ENCODE results near the gene COL28A1.

COL28A1 gene

DNA sequence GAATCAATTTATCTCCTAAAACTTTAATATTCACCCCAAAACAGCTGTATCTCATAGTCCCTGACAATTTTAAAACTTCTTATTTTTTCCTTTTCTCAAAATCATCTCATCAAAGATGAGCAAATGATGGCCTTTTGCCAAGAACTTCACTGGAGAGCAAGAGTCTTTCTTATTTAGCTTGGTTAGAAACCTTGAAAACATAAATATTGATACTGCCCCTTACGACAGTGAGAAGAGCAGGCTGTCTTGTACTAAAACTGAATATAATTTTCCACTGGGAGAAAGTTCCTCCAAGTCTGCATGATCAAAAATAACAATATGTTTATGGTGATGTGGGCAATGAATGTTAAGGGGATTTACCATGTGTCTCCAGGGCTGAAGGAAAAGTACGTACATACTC is 109.0 kb downstream of the COL28A1 start:
- H3K36me3 ChIP-seq (ENCODE audit: control insufficient read depth, low read depth, low read length) = no peaks in the 10 kb centered on the region
- no peaks in the 10 kb centered on the region for H3K4me1 ChIP-seq (ENCODE audit: control insufficient read depth, low read depth, low read length)
- H3K27me3 ChIP-seq (ENCODE audit: control insufficient read depth, insufficient read depth, low read length) = no peaks in the 10 kb centered on the region
- no peak overlapping the region for H3K9ac ChIP-seq (ENCODE audit: low read length)
- H3K4me3 ChIP-seq (ENCODE audit: low read length) = no peak overlapping the region
- H3K27ac ChIP-seq (ENCODE audit: low read length) = no peak overlapping the region
- H3K9me3 ChIP-seq (ENCODE audit: control insufficient read depth, low read depth, low read length) = no peaks in the 10 kb centered on the region

- no peaks in the 10 kb centered on the region for H3K36me3 ChIP-seq (ENCODE audit: control insufficient read depth, low read depth, low read length)
- H3K4me1 ChIP-seq (ENCODE audit: control insufficient read depth, low read depth, low read length) = no peaks in the 10 kb centered on the region
- no peak overlapping the region for H3K9ac ChIP-seq (ENCODE audit: low read length)
- no peak overlapping the region for H3K27ac ChIP-seq (ENCODE audit: low read length)
- H3K4me3 ChIP-seq (ENCODE audit: low read length) = no peak overlapping the region
- no peaks in the 10 kb centered on the region for H3K27me3 ChIP-seq (ENCODE audit: control insufficient read depth, insufficient read depth, low read length)
- no peaks in the 10 kb centered on the region for H3K9me3 ChIP-seq (ENCODE audit: control insufficient read depth, low read depth, low read length)
These were observed 110.4 kb downstream of the COL28A1 start for GRCh38 chr7:7425321-7425720.

DNA sequence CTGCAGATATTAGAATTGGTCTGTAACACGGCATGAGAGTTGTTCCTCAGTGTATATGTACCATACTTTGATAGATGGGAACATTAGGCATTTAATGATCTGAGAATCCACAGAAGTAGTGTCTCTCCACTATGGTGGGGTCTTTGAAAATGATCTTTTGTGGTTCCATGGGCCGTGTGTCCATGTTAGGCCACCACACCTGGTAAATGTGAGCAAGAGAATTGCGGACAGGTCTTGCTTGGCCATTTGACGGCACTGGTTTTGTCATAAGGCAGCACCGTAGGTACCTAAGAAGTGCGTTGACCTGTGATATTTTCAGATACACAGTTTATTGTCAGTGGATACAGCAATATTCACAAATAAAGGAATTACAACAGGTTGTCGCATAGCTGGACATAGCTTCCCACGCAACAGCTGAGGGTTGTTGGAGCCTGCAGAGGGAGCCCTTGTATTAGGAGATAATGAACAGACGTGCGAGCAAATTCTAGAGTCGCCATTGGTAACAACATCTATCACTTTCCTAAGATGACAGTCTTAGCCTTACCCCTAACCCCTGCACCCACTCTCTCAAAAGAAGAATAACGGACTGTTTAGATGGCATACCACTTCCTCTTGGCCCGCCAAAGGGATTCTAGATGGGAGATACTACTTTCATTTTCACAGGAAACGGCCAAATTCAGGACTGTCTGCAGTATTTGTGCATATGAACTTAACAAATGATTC is 111.4 kb downstream of the COL28A1 start:
- H3K4me1 ChIP-seq (ENCODE audit: control insufficient read depth, low read depth, low read length) = no peaks in the 10 kb centered on the region
- H3K27me3 ChIP-seq (ENCODE audit: control insufficient read depth, insufficient read depth, low read length) = no peaks in the 10 kb centered on the region
- no peaks in the 10 kb centered on the region for H3K36me3 ChIP-seq (ENCODE audit: control insufficient read depth, low read depth, low read length)
- H3K4me3 ChIP-seq (ENCODE audit: low read length) = no peak overlapping the region
- H3K27ac ChIP-seq (ENCODE audit: low read length) = no peak overlapping the region
- no peak overlapping the region for H3K9ac ChIP-seq (ENCODE audit: low read length)
- H3K9me3 ChIP-seq (ENCODE audit: control insufficient read depth, low read depth, low read length) = no peaks in the 10 kb centered on the region

- Histone ChIP-seq H3K9me3 (ENCODE audit: control insufficient read depth, low read depth, low read length) (no peaks in the 10 kb centered on the region), H3K36me3 (ENCODE audit: control insufficient read depth, low read depth, low read length) (no peaks in the 10 kb centered on the region), H3K4me1 (ENCODE audit: control insufficient read depth, low read depth, low read length) (no peaks in the 10 kb centered on the region), H3K4me3 (ENCODE audit: low read length) (no peak overlapping the region), H3K27ac (ENCODE audit: low read length) (no peak overlapping the region), H3K9ac (ENCODE audit: low read length) (no peak overlapping the region), H3K27me3 (ENCODE audit: control insufficient read depth, insufficient read depth, low read length) (no peaks in the 10 kb centered on the region)
These were observed 113.0 kb downstream of the COL28A1 start for GRCh38 chr7:7422641-7423040.

- no peaks in the 10 kb centered on the region for H3K9me3 ChIP-seq (ENCODE audit: control insufficient read depth, low read depth, low read length)
- H3K4me1 ChIP-seq (ENCODE audit: control insufficient read depth, low read depth, low read length) = no peaks in the 10 kb centered on the region
- H3K27ac ChIP-seq (ENCODE audit: low read length) = no peak overlapping the region
- H3K4me3 ChIP-seq (ENCODE audit: low read length) = no peak overlapping the region
- H3K27me3 ChIP-seq (ENCODE audit: control insufficient read depth, insufficient read depth, low read length) = no peaks in the 10 kb centered on the region
- no peak overlapping the region for H3K9ac ChIP-seq (ENCODE audit: low read length)
- no peaks in the 10 kb centered on the region for H3K36me3 ChIP-seq (ENCODE audit: control insufficient read depth, low read depth, low read length)
These were observed 113.8 kb downstream of the COL28A1 start for GRCh38 chr7:7421826-7422225.

- Histone ChIP-seq H3K27me3 (ENCODE audit: control insufficient read depth, insufficient read depth, low read length) (no peaks in the 10 kb centered on the region), H3K9me3 (ENCODE audit: control insufficient read depth, low read depth, low read length) (no peaks in the 10 kb centered on the region), H3K4me3 (ENCODE audit: low read length) (no peak overlapping the region), H3K36me3 (ENCODE audit: control insufficient read depth, low read depth, low read length) (no peaks in the 10 kb centered on the region), H3K27ac (ENCODE audit: low read length) (no peak overlapping the region), H3K9ac (ENCODE audit: low read length) (no peak overlapping the region), H3K4me1 (ENCODE audit: control insufficient read depth, low read depth, low read length) (no peaks in the 10 kb centered on the region)
These were observed 116.7 kb downstream of the COL28A1 start for GRCh38 chr7:7418997-7419396.

GRCh38 chr7:7417851-7418250 is 117.8 kb downstream of the COL28A1 start:
- Histone ChIP-seq H3K36me3 (ENCODE audit: control insufficient read depth, low read depth, low read length) (no peaks in the 10 kb centered on the region), H3K27ac (ENCODE audit: low read length) (no peak overlapping the region), H3K9ac (ENCODE audit: low read length) (no peak overlapping the region), H3K27me3 (ENCODE audit: control insufficient read depth, insufficient read depth, low read length) (no peaks in the 10 kb centered on the region), H3K9me3 (ENCODE audit: control insufficient read depth, low read depth, low read length) (no peaks in the 10 kb centered on the region), H3K4me1 (ENCODE audit: control insufficient read depth, low read depth, low read length) (no peaks in the 10 kb centered on the region), H3K4me3 (ENCODE audit: low read length) (no peak overlapping the region)

DNA sequence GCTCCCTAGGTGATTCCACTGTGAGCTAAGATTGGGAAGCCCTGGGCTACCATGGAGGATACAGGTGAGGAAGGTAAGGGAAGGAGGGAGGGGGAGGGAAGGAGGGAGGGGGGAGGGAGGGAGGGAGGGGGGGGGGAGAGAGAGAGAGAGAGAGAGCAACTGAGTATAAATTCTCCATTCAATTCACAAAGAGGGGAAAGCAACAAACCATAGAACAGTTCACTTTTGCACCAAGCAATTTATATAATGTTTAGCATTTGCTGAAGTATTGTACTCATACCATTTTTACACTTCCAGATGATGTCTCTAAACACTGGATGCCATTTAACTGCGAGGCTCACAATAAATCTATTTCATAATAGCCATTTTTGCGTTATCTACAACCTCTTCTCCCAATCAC is 118.3 kb downstream of the COL28A1 start:
- no peaks in the 10 kb centered on the region for H3K36me3 ChIP-seq (ENCODE audit: control insufficient read depth, low read depth, low read length)
- H3K4me3 ChIP-seq (ENCODE audit: low read length) = no peak overlapping the region
- no peaks in the 10 kb centered on the region for H3K4me1 ChIP-seq (ENCODE audit: control insufficient read depth, low read depth, low read length)
- H3K9me3 ChIP-seq (ENCODE audit: control insufficient read depth, low read depth, low read length) = no peaks in the 10 kb centered on the region
- H3K27me3 ChIP-seq (ENCODE audit: control insufficient read depth, insufficient read depth, low read length) = no peaks in the 10 kb centered on the region
- no peak overlapping the region for H3K9ac ChIP-seq (ENCODE audit: low read length)
- H3K27ac ChIP-seq (ENCODE audit: low read length) = no peak overlapping the region

DNA sequence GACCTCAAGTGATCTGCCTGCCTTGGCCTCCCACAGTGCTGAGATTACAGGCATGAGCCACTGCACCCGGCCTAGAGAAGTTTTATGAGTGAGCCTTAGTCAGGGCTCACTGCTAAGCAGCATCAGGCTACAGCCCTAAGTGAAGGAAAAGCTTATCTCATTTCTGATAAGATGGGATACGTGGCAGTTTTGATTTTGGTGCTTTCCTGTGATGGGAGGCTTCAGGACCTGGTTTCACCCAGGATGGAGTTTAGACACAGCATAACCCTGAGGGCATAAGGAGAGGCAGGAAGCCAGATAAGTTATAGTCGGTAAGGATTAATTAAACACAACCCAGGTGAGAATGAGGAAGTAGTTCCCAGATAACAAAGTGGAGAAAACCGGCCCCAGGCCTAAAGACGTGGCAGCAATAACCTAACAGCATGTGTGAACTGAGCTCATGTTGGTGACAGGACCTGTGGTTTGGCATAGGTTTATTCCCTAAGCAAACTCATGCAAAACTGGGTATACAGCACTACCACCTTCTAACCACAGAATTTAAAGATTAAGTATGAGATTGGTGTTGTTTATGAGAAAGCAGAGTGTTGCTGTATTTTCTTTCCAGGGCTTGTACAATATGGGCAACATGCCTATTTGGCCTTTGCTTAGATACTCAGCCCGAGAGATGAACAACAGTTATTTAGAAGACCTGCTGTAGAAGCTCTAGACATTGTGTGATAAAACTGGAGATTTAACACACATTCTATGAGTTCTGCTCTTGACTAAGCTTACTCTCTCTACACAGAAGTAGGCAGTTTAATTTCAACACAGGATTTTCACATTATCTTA is 119.4 kb downstream of the COL28A1 start:
- Histone ChIP-seq H3K36me3 (ENCODE audit: control insufficient read depth, low read depth, low read length) (no peaks in the 10 kb centered on the region), H3K9me3 (ENCODE audit: control insufficient read depth, low read depth, low read length) (no peaks in the 10 kb centered on the region), H3K9ac (ENCODE audit: low read length) (no peak overlapping the region), H3K4me3 (ENCODE audit: low read length) (no peak overlapping the region), H3K27ac (ENCODE audit: low read length) (no peak overlapping the region), H3K4me1 (ENCODE audit: control insufficient read depth, low read depth, low read length) (no peaks in the 10 kb centered on the region), H3K27me3 (ENCODE audit: control insufficient read depth, insufficient read depth, low read length) (no peaks in the 10 kb centered on the region)

- Histone ChIP-seq H3K9ac (ENCODE audit: low read length) (no peak overlapping the region), H3K9me3 (ENCODE audit: control insufficient read depth, low read depth, low read length) (no peaks in the 10 kb centered on the region), H3K27ac (ENCODE audit: low read length) (no peak overlapping the region), H3K36me3 (ENCODE audit: control insufficient read depth, low read depth, low read length) (no peaks in the 10 kb centered on the region), H3K4me1 (ENCODE audit: control insufficient read depth, low read depth, low read length) (no peaks in the 10 kb centered on the region), H3K27me3 (ENCODE audit: control insufficient read depth, insufficient read depth, low read length) (no peaks in the 10 kb centered on the region), H3K4me3 (ENCODE audit: low read length) (no peak overlapping the region)
These were observed 120.7 kb downstream of the COL28A1 start for GRCh38 chr7:7414791-7415603.

DNA sequence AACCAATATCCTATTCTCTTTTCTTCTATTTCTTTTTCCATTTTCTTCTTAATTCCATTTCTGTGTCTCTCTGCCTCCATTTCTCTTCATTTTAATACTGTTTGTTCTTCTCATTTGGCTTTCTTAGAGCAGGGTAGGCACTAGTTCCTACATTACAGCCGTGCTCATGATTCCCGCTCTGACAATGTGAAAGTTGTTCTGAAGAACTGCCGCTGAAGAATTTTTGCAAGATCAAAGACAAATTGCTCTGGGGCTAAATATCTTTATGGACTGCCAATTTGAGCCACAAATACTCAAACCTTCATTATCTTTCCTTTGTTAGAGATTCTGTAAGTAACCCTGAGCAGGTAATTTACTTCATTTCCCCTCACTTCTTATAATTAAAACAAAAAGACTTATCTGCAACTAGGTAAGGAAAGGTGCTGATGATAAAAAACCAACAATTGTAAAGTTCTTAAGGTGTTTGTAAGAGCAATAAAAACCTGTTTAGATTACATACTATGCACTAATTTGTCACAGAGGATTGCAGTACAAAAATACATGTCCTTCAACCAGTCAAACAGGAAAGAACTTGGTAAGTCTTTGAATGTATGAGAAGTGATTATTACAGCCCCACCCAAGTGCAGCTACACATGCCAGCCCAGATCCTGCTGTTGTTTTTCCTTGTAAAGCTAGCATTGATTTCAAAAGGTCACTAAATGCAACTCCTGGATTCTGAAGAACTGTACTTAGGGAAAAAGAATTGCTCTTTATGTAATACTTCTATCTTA is 127.5 kb downstream of the COL28A1 start:
- H3K9me3 ChIP-seq (ENCODE audit: control insufficient read depth, low read depth, low read length) = peaks cover 5% of the 10 kb centered on the region
- H3K27ac ChIP-seq (ENCODE audit: low read length) = no peak overlapping the region
- H3K4me1 ChIP-seq (ENCODE audit: control insufficient read depth, low read depth, low read length) = no peaks in the 10 kb centered on the region
- no peak overlapping the region for H3K4me3 ChIP-seq (ENCODE audit: low read length)
- H3K9ac ChIP-seq (ENCODE audit: low read length) = no peak overlapping the region
- H3K27me3 ChIP-seq (ENCODE audit: control insufficient read depth, insufficient read depth, low read length) = no peaks in the 10 kb centered on the region
- no peaks in the 10 kb centered on the region for H3K36me3 ChIP-seq (ENCODE audit: control insufficient read depth, low read depth, low read length)

Measured in iPS-18a (cell line).